GM21737 (cell line): ENCODE results near the gene GPD1L.
A peak's percentile ranks its signal among the peaks of the same experiment; 100 is the strongest.
"Not testable (repeated sequence)": the region's sequence is repeated elsewhere in the genome, so short reads cannot be mapped to it uniquely, and the experiment has no call there.

Source experiments
- ATAC-seq: cut with Tn5 transposase; IDR thresholded peaks from one replicate; pipeline ENCODE4 v1.9.1; 2021; ENCODE audit warnings: mild to moderate bottlenecking, moderate library complexity; ENCODE audit not compliant: unreplicated experiment

The GPD1L gene

GRCh38 chr3:32177702-32178198 is 71.3 kb downstream of the GPD1L start:
- peak; percentile 69 for ATAC-seq

GRCh38 chr3:32180141-32180784 is 73.8 kb downstream of the GPD1L start:
- ATAC-seq, result no peak

- ATAC-seq, result no peak
These were observed 74.9 kb downstream of the GPD1L start for GRCh38 chr3:32181365-32181764.

DNA sequence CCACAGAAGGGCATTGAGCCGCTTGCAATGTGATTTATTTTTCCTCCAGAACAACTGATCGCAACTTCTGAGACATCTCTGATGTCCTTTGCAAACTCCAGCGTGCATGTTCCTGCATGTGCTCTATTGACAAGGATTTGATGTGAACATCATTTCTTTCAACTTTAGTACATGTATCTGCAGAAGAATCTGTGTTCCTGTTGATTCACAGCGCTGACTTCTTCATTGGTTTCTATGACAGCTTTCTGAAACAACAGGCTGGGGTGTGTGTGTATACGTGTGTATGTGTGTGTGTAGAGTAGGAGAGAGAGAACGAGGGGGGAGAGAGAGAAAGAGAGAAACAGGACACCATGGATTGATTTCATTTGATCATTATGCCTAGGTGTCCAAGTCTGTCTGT is 75.4 kb downstream of the GPD1L start:
- no peak for ATAC-seq

- ATAC-seq, result no peak
These were observed 77.8 kb downstream of the GPD1L start for GRCh38 chr3:32184187-32184730.

GRCh38 chr3:32186097-32186496 is 79.7 kb downstream of the GPD1L start:
- ATAC-seq, result no peak

- ATAC-seq, result no peak
These were observed 80.5 kb downstream of the GPD1L start for GRCh38 chr3:32186876-32187275.

GRCh38 chr3:32189693-32190092 is 83.3 kb downstream of the GPD1L start:
- no peak for ATAC-seq

- not testable (repeated sequence) for ATAC-seq
These were observed 84.1 kb downstream of the GPD1L start for GRCh38 chr3:32190556-32190955.

GRCh38 chr3:32193101-32193500 is 86.7 kb downstream of the GPD1L start:
- no peak for ATAC-seq

- ATAC-seq, result no peak
These were observed 88.2 kb downstream of the GPD1L start for GRCh38 chr3:32194653-32195052.

GRCh38 chr3:32195995-32196540 is 89.6 kb downstream of the GPD1L start:
- ATAC-seq, result no peak

GRCh38 chr3:32197991-32198390 is 91.6 kb downstream of the GPD1L start:
- no peak for ATAC-seq

DNA sequence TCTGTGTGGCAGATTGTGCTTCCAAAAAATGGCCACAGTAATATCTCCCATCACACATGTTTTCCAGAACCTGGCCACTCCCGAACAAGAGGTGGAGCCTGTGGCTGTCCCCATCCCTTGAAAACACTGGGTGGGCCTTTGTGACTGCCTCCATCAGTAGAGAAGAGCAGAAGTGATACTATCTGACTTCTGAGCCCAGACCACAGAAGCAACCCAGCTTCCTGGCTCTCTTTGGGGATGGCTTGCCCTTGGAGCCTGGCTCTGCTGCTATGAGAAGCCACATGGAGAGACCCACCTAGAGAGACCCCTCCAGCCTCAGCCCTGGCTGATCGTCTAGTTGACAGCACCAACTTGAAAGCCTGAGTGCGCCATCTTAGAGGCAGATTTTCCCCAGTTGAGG is 92.3 kb downstream of the GPD1L start:
- no peak for ATAC-seq

DNA sequence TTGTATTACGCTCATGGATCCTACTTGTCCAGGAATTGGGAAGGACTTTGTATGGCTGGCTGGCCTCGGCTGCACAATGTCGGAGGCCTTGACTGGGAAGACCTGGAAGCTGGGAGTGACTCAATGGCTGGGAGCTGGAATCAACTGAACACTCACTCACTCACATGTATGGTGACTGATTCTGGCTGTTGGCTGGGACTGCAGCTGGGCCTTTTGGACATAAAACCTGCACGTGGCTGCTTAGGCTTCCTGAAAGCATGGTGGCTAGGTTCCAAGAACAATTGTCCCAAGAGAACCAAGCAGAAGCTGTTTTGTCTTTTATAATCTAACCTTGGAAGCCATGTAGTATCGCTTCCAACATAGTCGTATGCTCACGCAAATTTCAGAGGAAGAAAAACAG is 94.1 kb downstream of the GPD1L start:
- ATAC-seq, result no peak

DNA sequence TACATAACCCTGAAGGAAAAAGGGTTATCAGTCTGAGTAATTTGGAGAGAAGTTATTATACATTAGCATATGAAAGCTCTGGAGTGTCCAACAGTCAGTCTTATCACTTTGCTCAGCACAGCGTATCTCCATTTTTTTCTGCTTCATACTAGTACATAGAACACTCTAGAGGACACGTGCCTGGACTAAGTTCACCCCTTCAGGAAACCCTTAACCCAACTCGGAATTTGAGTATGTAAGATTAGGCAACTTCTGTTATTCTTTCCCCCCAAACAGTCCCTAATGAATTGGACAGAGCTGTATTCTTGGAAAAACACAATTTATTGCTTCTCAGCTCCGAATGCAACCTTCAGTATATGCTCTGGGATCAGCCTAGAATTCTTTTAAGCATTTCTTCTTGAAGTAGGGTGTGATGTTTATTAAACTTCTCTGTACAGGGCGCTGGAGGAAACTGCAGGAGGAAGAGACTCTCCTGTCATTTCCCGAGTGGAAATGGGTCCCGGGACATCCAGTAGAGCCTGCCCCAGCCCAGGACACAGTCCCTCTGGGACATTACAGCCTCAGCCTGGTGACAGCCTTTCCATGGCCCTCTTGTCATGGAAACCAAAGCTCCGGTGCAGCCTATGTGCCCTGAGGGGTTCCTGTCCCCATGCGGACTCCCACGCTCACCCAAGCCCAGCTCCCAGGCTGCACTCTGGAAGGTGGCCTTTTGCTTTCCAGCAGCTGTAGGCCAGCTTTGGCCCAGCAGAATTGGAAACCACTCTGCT is 94.8 kb downstream of the GPD1L start:
- no peak for ATAC-seq

- ATAC-seq, result no peak
These were observed 96.1 kb downstream of the GPD1L start for GRCh38 chr3:32202496-32202895.

- ATAC-seq, result no peak
These were observed 97.4 kb downstream of the GPD1L start for GRCh38 chr3:32203854-32204253.

GRCh38 chr3:32208447-32208846 is 102.0 kb downstream of the GPD1L start:
- no peak for ATAC-seq

GRCh38 chr3:32215185-32215584 is 108.8 kb downstream of the GPD1L start:
- ATAC-seq, result no peak

GRCh38 chr3:32216172-32216783 is 109.9 kb downstream of the GPD1L start:
- no peak for ATAC-seq
